ENCODE data around the gene NR3C2. TPM values are rescaled to one million over a fixed set of nuclear protein-coding genes. Genes with fewer than 3 reads are reported as not detected.

The NR3C2 gene
- total and polyA plus RNA-seq, 2 experiments from 2014 or later, result 1.2 to 3.0 TPM

DNA sequence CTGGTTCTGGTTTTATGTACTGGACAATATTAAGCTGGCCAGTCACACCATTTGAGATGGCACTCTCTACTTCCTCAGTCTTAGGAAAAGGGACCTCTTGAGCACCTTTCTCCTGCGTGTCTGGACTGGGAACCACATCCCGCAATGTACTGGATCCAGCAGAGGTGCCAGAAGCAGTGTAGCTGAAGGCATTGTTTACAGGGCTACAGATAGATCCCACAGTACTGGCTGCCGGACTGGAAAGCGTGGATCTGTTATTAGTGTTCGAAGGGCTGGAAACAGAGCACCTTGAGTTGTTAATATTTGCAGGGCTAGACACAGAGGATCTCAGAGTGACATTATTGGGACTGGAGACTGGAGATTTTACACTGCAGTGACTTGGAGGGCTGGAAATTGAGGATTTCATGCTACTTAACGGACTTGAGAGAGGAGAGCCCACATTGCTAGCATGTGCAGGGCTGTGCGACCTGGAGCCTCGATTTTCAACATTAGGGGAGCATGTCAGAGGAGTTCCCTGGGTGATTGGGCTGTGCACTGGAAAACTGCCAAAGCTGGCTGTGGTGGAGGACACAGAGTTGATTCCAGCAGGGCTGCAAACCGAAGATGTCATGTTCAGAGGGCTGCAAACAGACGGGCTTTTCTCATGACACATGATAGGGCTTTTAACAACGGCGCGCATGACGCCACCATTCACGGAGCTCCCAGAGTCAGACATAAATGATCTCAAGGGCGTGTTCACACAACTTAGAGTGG, 6.4 kb downstream of the NR3C2 start (continued):
- TF ChIP-seq, protein P1, sequence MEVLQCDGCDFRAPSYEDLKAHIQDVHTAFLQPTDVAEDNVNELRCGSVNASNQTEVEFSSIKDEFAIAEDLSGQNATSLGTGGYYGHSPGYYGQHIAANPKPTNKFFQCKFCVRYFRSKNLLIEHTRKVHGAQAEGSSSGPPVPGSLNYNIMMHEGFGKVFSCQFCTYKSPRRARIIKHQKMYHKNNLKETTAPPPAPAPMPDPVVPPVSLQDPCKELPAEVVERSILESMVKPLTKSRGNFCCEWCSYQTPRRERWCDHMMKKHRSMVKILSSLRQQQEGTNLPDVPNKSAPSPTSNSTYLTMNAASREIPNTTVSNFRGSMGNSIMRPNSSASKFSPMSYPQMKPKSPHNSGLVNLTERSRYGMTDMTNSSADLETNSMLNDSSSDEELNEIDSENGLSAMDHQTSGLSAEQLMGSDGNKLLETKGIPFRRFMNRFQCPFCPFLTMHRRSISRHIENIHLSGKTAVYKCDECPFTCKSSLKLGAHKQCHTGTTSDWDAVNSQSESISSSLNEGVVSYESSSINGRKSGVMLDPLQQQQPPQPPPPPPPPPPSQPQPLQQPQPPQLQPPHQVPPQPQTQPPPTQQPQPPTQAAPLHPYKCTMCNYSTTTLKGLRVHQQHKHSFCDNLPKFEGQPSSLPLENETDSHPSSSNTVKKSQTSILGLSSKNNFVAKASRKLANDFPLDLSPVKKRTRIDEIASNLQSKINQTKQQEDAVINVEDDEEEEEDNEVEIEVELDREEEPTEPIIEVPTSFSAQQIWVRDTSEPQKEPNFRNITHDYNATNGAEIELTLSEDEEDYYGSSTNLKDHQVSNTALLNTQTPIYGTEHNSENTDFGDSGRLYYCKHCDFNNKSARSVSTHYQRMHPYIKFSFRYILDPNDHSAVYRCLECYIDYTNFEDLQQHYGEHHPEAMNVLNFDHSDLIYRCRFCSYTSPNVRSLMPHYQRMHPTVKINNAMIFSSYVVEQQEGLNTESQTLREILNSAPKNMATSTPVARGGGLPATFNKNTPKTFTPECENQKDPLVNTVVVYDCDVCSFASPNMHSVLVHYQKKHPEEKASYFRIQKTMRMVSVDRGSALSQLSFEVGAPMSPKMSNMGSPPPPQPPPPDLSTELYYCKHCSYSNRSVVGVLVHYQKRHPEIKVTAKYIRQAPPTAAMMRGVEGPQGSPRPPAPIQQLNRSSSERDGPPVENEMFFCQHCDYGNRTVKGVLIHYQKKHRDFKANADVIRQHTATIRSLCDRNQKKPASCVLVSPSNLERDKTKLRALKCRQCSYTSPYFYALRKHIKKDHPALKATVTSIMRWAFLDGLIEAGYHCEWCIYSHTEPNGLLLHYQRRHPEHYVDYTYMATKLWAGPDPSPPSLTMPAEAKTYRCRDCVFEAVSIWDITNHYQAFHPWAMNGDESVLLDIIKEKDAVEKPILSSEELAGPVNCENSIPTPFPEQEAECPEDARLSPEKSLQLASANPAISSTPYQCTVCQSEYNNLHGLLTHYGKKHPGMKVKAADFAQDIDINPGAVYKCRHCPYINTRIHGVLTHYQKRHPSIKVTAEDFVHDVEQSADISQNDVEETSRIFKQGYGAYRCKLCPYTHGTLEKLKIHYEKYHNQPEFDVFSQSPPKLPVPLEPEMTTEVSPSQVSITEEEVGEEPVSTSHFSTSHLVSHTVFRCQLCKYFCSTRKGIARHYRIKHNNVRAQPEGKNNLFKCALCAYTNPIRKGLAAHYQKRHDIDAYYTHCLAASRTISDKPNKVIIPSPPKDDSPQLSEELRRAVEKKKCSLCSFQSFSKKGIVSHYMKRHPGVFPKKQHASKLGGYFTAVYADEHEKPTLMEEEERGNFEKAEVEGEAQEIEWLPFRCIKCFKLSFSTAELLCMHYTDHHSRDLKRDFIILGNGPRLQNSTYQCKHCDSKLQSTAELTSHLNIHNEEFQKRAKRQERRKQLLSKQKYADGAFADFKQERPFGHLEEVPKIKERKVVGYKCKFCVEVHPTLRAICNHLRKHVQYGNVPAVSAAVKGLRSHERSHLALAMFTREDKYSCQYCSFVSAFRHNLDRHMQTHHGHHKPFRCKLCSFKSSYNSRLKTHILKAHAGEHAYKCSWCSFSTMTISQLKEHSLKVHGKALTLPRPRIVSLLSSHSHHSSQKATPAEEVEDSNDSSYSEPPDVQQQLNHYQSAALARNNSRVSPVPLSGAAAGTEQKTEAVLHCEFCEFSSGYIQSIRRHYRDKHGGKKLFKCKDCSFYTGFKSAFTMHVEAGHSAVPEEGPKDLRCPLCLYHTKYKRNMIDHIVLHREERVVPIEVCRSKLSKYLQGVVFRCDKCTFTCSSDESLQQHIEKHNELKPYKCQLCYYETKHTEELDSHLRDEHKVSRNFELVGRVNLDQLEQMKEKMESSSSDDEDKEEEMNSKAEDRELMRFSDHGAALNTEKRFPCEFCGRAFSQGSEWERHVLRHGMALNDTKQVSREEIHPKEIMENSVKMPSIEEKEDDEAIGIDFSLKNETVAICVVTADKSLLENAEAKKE (CRISPR knock-in tag; IDR thresholded peaks at IDR 0.05), result no peak
- no peak for TF ChIP-seq NANOG (IDR thresholded peaks at IDR 0.05; ENCODE audit: borderline replicate concordance)
- no peak for TF ChIP-seq JUNB (IDR thresholded peaks at IDR 0.05; ENCODE audit: unreplicated experiment)
- no peak for TF ChIP-seq POLR2AphosphoS5 (IDR thresholded peaks at IDR 0.05; ENCODE audit: low read depth)
- no peak for TF ChIP-seq CREB1 (CRISPR knock-in tag; IDR thresholded peaks at IDR 0.05; ENCODE audit: low read depth)
- no peak for TF ChIP-seq EZH2phosphoT487 (IDR thresholded peaks at IDR 0.05; ENCODE audit: unreplicated experiment)

DNA sequence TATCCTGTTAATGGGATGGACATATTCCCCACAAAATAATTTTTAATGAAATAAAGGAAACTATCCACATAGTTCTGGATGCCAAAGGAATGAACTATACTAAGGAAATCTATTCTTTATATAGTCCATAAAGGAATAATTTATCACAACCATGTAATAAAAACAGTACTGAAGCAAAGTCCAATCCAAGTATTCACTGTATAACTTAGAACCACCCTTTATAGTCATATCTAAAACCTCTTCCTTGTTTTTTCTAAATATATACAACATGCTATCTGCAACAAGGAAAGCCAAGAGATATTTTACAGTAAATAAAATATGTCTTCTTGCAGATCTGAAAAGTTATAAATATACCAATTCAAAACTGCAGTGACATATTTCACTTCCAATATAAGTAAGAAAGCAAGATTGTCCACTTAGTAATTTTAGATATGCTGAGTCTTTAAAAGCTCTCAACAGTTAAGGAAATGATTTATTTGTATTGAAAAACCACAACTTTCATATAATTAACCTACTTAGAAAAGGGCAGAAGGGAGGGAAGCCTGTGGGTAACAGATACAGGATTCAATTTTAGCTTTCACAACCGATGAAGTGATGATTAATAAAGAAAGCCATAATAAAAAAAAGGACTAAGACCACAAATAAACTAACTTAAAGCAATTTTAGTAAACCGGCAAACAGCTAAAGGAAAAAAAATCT, 8.0 kb downstream of the NR3C2 start:
- no peaks in the 10 kb centered on the region for H3K36me3 ChIP-seq (ENCODE audit: insufficient read depth)
- no peak for ATAC-seq
- no peak for TF ChIP-seq JUNB (IDR thresholded peaks at IDR 0.05; ENCODE audit: unreplicated experiment)
- TF ChIP-seq, protein P2, sequence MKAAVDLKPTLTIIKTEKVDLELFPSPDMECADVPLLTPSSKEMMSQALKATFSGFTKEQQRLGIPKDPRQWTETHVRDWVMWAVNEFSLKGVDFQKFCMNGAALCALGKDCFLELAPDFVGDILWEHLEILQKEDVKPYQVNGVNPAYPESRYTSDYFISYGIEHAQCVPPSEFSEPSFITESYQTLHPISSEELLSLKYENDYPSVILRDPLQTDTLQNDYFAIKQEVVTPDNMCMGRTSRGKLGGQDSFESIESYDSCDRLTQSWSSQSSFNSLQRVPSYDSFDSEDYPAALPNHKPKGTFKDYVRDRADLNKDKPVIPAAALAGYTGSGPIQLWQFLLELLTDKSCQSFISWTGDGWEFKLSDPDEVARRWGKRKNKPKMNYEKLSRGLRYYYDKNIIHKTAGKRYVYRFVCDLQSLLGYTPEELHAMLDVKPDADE (IDR thresholded peaks at IDR 0.05), result no peak
- no peak for TF ChIP-seq EZH2 (IDR thresholded peaks at IDR 0.05; ENCODE audit: low read depth, unreplicated experiment)
- TF ChIP-seq ZNF331 (CRISPR knock-in tag; IDR thresholded peaks at IDR 0.05; ENCODE audit: low read depth), result no peak
- TF ChIP-seq, protein P3, sequence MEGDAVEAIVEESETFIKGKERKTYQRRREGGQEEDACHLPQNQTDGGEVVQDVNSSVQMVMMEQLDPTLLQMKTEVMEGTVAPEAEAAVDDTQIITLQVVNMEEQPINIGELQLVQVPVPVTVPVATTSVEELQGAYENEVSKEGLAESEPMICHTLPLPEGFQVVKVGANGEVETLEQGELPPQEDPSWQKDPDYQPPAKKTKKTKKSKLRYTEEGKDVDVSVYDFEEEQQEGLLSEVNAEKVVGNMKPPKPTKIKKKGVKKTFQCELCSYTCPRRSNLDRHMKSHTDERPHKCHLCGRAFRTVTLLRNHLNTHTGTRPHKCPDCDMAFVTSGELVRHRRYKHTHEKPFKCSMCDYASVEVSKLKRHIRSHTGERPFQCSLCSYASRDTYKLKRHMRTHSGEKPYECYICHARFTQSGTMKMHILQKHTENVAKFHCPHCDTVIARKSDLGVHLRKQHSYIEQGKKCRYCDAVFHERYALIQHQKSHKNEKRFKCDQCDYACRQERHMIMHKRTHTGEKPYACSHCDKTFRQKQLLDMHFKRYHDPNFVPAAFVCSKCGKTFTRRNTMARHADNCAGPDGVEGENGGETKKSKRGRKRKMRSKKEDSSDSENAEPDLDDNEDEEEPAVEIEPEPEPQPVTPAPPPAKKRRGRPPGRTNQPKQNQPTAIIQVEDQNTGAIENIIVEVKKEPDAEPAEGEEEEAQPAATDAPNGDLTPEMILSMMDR (conservative IDR thresholded peaks at IDR 0.05; ENCODE audit: low read depth in 2 of 2), result no peak

More for the DNA sequence above, 8.0 kb downstream of the NR3C2 start:
- H3K4me1 ChIP-seq (ENCODE audit: insufficient read depth), result peaks cover 9% of the 10 kb centered on the region
- H2AFZ ChIP-seq, result no peak overlapping the region
- no peak for DNase-seq (ENCODE audit: low spot score)
- no peaks in the 10 kb centered on the region for H3K27me3 ChIP-seq (ENCODE audit: insufficient read depth)
- Mint-ChIP-seq H3K4me1 (peaks cover 2% of the 10 kb centered on the region; the same call in 2 of the 3 replicates), H3K4me3 (no peak overlapping the region), H3K27me3 (ENCODE audit: insufficient read depth, low read depth, poor library complexity) (no peaks in the 10 kb centered on the region), H3K36me3 (ENCODE audit: low read depth) (no peaks in the 10 kb centered on the region), H3K9me3 (no peaks in the 10 kb centered on the region), H3K27ac (no peak overlapping the region)
- H3K79me2 ChIP-seq (replicated peaks; ENCODE audit: insufficient read depth), result peaks cover 9% of the 10 kb centered on the region
- H3K4me3 ChIP-seq, result no peak overlapping the region
- no peaks in the 10 kb centered on the region for H4K20me1 ChIP-seq (replicated peaks; ENCODE audit: insufficient read depth)
- H3K4me2 ChIP-seq, result no peak overlapping the region
- H3F3A ChIP-seq (replicated peaks; ENCODE audit: low read depth), result no peaks in the 10 kb centered on the region
- no peaks in the 10 kb centered on the region for H3K9me2 ChIP-seq (ENCODE audit: insufficient read depth)
- H3K27ac ChIP-seq (ENCODE audit: low read depth), result no peak overlapping the region
